22Rv1 (cell line): ENCODE results near the gene CALML6.

Source experiments
- H3K27ac ChIP-seq: fragments of 450-650 bp; 2 replicates; pipeline ENCODE4 v1.5.1; 2017
- CTCF ChIP-seq: fragments of 450-650 bp; IDR thresholded peaks from 2 replicates; pipeline ENCODE4 v1.5.1; 2017; ENCODE audit warnings: mild to moderate bottlenecking
- ZFX ChIP-seq: fragments of 450-650 bp; IDR thresholded peaks from 2 replicates; pipeline ENCODE4 v1.6.1; 2017; ENCODE audit warnings: antibody characterized with exemption, borderline replicate concordance

The CALML6 gene

DNA sequence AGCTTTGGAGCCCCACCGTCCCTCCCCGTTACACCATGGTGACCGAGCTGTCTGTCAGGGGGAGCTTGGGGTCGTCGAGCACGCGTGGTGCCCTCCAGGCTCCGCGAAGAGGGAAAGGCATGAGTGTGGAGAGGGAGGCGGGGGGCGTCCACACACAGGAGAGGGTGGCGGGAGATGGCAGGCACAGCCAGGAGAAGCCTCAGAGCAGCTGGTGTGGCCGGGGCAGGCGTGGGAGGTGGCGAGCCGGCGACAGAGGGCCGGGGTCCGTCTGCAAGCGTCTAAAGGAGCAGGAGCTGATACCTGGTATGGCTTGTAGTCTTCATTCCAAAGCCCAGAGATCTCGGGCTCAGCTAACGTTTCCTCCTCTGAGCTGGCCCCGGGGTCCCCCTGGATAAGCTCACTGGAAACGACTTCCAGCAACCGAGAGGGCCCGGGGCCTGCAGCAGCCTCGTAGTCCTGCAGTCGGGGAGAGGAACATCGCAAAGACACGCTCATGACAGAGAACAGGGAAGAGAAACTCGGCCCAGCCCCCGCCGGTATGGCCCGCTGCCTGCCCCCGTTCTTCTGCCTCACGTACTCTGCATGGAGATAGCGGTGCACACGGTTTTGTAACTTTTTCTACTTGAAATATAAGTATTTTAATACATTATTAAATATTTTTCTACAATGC is 51.1 kb downstream of the CALML6 start:
- no peak for TF ChIP-seq ZFX
- no peak for TF ChIP-seq CTCF
- no peak overlapping the region for H3K27ac ChIP-seq
